IPS-20b (cell line): ENCODE measurements around the gene PTCH2.

Source experiments
- H3K27ac ChIP-seq: one replicate; pipeline ENCODE4 v1.5.1; 2013; ENCODE audit warnings: low read length
- H3K27me3 ChIP-seq: 2 replicates; pipeline ENCODE4 v1.6.1; 2013; ENCODE audit warnings: mild to moderate bottlenecking, low read length, inconsistent platforms; ENCODE audit not compliant: insufficient read depth
- H3K36me3 ChIP-seq: 2 replicates; pipeline ENCODE4 v1.6.1; 2013; ENCODE audit warnings: low read depth, mild to moderate bottlenecking, inconsistent platforms, low read length, moderate library complexity; ENCODE audit not compliant: insufficient read depth
- H3K4me1 ChIP-seq: 2 replicates; pipeline ENCODE4 v1.6.1; 2013; ENCODE audit warnings: mild to moderate bottlenecking, control low read depth, inconsistent platforms, low read length, moderate library complexity; ENCODE audit not compliant: insufficient read depth
- H3K4me3 ChIP-seq: 2 replicates; pipeline ENCODE4 v1.5.1; 2013; ENCODE audit warnings: mild to moderate bottlenecking, low read length, inconsistent platforms
- H3K9ac ChIP-seq: 2 replicates; pipeline ENCODE4 v1.6.1; 2013; ENCODE audit warnings: low read depth, mild to moderate bottlenecking, inconsistent platforms, low read length, moderate library complexity
- H3K9me3 ChIP-seq: 2 replicates; pipeline ENCODE4 v1.6.1; 2013; ENCODE audit warnings: mild to moderate bottlenecking, low read depth, low read length, inconsistent platforms; ENCODE audit not compliant: insufficient read depth

Gene PTCH2

GRCh38 chr1:44835738-44836675, 7.0 kb downstream of the PTCH2 start:
- Histone ChIP-seq H3K4me1 (no peaks in the 10 kb centered on the region), H3K9ac (no peak overlapping the region), H3K4me3 (no peak overlapping the region), H3K36me3 (no peaks in the 10 kb centered on the region), H3K9me3 (no peaks in the 10 kb centered on the region), H3K27me3 (peaks cover 5% of the 10 kb centered on the region; the same call in 1 of the 2 replicates), H3K27ac (no peak overlapping the region)

GRCh38 chr1:44834328-44834727, 8.7 kb downstream of the PTCH2 start:
- H3K9me3 ChIP-seq = no peaks in the 10 kb centered on the region
- H3K4me3 ChIP-seq = no peak overlapping the region
- H3K9ac ChIP-seq = no peak overlapping the region

GRCh38 chr1:44832056-44832705, 10.9 kb downstream of the PTCH2 start:
- Histone ChIP-seq H3K36me3 (no peaks in the 10 kb centered on the region), H3K27ac (no peak overlapping the region), H3K9me3 (no peaks in the 10 kb centered on the region), H3K4me3 (no peak overlapping the region), H3K4me1 (no peaks in the 10 kb centered on the region), H3K27me3 (no peaks in the 10 kb centered on the region), H3K9ac (no peak overlapping the region)

More at GRCh38 chr1:44834328-44834727, 8.7 kb downstream of the PTCH2 start:
- Histone ChIP-seq H3K27ac (no peak overlapping the region), H3K36me3 (no peaks in the 10 kb centered on the region), H3K4me1 (no peaks in the 10 kb centered on the region), H3K27me3 (no peaks in the 10 kb centered on the region)

- Histone ChIP-seq H3K36me3 (no peaks in the 10 kb centered on the region), H3K27me3 (no peaks in the 10 kb centered on the region), H3K9me3 (no peaks in the 10 kb centered on the region), H3K4me3 (no peak overlapping the region), H3K9ac (no peak overlapping the region), H3K4me1 (no peaks in the 10 kb centered on the region), H3K27ac (no peak overlapping the region)
These were observed 11.5 kb downstream of the PTCH2 start for GRCh38 chr1:44831516-44831915.

- no peaks in the 10 kb centered on the region for H3K9me3 ChIP-seq
- H3K36me3 ChIP-seq = no peaks in the 10 kb centered on the region
- H3K4me1 ChIP-seq = no peaks in the 10 kb centered on the region
- H3K9ac ChIP-seq = no peak overlapping the region
- no peak overlapping the region for H3K4me3 ChIP-seq
- no peaks in the 10 kb centered on the region for H3K27me3 ChIP-seq
- no peak overlapping the region for H3K27ac ChIP-seq
These were observed 12.2 kb downstream of the PTCH2 start for GRCh38 chr1:44830900-44831304.

- Histone ChIP-seq H3K9ac (no peak overlapping the region), H3K4me3 (no peak overlapping the region), H3K27ac (no peak overlapping the region), H3K9me3 (no peaks in the 10 kb centered on the region), H3K4me1 (no peaks in the 10 kb centered on the region), H3K36me3 (no peaks in the 10 kb centered on the region), H3K27me3 (no peaks in the 10 kb centered on the region)
These were observed 13.3 kb downstream of the PTCH2 start for GRCh38 chr1:44829506-44830384.

- Histone ChIP-seq H3K9me3 (no peaks in the 10 kb centered on the region), H3K9ac (no peak overlapping the region), H3K4me1 (no peaks in the 10 kb centered on the region), H3K4me3 (no peak overlapping the region), H3K36me3 (no peaks in the 10 kb centered on the region), H3K27me3 (no peaks in the 10 kb centered on the region), H3K27ac (no peak overlapping the region)
These were observed 14.1 kb downstream of the PTCH2 start for GRCh38 chr1:44828841-44829440.

GRCh38 chr1:44828003-44828651, 14.9 kb downstream of the PTCH2 start:
- H3K4me1 ChIP-seq = no peaks in the 10 kb centered on the region
- no peak overlapping the region for H3K4me3 ChIP-seq
- no peaks in the 10 kb centered on the region for H3K36me3 ChIP-seq
- H3K9me3 ChIP-seq = no peaks in the 10 kb centered on the region
- H3K27me3 ChIP-seq = no peaks in the 10 kb centered on the region
- no peak overlapping the region for H3K9ac ChIP-seq
- H3K27ac ChIP-seq = no peak overlapping the region

GRCh38 chr1:44827197-44828002, 15.7 kb downstream of the PTCH2 start:
- Histone ChIP-seq H3K9me3 (no peaks in the 10 kb centered on the region), H3K27ac (no peak overlapping the region), H3K4me1 (no peaks in the 10 kb centered on the region), H3K9ac (no peak overlapping the region), H3K27me3 (no peaks in the 10 kb centered on the region), H3K36me3 (no peaks in the 10 kb centered on the region), H3K4me3 (no peak overlapping the region)

GRCh38 chr1:44826375-44827196, 16.5 kb downstream of the PTCH2 start:
- Histone ChIP-seq H3K9me3 (no peaks in the 10 kb centered on the region), H3K27ac (no peak overlapping the region), H3K4me3 (no peak overlapping the region), H3K9ac (no peak overlapping the region), H3K27me3 (no peaks in the 10 kb centered on the region), H3K4me1 (no peaks in the 10 kb centered on the region), H3K36me3 (no peaks in the 10 kb centered on the region)
